Sigmoid colon (tissue), 4 donors: Measurements from ENCODE around the gene GP2.

Experiments
- EP300 ChIP-seq, 4 donors: sonication (generic); formaldehyde crosslinking; IDR thresholded peaks; one replicate each; pipeline ENCODE4 v1.6.1; 2017; ENCODE audit warnings: antibody characterized with exemption in 4 of 4
- POLR2A ChIP-seq, 2 donors: fragments of 450-650 bp; IDR thresholded peaks; one replicate each; pipeline ENCODE4 v1.6.1; 2016; ENCODE audit warnings: antibody characterized with exemption in 2 of 2, mild to moderate bottlenecking in 2 of 2, moderate library complexity in 2 of 2
- TF ChIP-seq, protein P1 (sequence below), 4 experiments: fragments of 450-650 bp in 3 of 4; fragments of 200-600 bp in 1 of 4; IDR thresholded peaks; one replicate each; pipeline ENCODE4 v1.5.1; 2016 to 2019; ENCODE audit warnings: antibody characterized with exemption in 4 of 4, mild to moderate bottlenecking in 3 of 4, moderate library complexity in 2 of 4

DNA sequence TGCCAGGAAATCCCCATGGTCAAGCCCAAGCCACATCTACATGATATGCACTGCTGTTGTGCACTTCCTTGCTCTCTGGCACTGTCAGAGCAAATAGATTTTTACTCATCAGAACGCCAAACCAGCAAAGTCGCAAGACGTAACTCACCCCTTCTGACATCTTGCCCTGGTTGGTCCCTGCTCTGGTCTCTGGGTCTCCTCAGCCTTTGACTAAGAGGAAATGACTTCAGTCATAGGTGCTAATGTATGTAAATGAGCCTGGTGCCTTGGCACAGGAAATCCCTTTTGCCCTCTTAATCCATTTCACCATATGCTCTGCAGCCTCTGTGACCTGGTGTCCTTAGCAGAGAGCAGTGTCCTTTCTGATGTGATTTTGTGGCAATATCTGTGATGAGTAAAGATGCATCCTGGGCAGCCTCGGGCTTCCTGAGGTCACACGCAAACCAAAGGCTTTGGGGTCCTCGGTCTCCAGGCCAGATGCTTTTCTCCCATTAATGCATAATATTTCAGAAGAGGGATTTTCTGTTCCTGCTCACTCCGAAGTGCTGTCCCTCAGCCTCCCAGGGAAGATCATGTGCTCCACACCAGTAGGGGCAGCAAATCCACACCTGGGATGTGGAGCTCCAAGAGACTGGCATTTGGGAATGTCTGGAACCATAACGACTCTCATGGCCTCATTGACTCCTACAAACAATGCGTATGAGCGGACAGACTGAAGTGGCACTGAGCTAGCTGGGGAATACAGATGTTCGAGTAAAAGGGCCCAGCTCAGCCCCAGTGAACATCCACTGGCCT is 66.9 kb downstream of the GP2 start:
- TF ChIP-seq, protein P1, sequence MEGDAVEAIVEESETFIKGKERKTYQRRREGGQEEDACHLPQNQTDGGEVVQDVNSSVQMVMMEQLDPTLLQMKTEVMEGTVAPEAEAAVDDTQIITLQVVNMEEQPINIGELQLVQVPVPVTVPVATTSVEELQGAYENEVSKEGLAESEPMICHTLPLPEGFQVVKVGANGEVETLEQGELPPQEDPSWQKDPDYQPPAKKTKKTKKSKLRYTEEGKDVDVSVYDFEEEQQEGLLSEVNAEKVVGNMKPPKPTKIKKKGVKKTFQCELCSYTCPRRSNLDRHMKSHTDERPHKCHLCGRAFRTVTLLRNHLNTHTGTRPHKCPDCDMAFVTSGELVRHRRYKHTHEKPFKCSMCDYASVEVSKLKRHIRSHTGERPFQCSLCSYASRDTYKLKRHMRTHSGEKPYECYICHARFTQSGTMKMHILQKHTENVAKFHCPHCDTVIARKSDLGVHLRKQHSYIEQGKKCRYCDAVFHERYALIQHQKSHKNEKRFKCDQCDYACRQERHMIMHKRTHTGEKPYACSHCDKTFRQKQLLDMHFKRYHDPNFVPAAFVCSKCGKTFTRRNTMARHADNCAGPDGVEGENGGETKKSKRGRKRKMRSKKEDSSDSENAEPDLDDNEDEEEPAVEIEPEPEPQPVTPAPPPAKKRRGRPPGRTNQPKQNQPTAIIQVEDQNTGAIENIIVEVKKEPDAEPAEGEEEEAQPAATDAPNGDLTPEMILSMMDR (IDR thresholded peaks at IDR 0.05), result no peak
- TF ChIP-seq EP300 (IDR thresholded peaks at IDR 0.05) (no peak), POLR2A (IDR thresholded peaks at IDR 0.05) (no peak)
